ENCODE results near the gene RGS3. TPM values are rescaled to one million over a fixed set of nuclear protein-coding genes. Genes with fewer than 3 reads are reported as not detected.

RGS3 gene
- total RNA-seq, 1 experiment from 2014 or later, result 39.4 TPM

DNA sequence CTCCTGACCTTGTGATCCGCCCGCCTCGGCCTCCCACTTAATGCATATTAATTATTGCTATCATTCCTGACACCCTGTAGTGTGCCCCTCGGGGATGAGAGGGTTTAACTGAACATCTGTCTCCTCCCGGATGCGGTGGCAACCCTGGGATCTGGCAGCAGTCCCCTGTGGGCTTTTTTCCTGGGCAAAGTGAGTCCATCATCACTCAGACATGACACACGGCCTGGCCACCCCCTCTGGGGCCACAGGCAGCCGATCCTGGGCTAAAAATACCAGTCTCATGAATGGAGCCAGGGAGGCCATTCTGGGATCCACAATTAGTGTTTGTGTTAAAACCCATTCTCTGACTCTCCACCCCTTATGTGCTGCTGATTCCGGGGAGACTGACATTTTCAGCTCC lies 161.2 kb downstream of the RGS3 start:
- Histone ChIP-seq H3K36me3 (ENCODE audit: control insufficient read depth in 1 of 2, insufficient read depth in 2 of 2, low read length in 2 of 2) (no peaks in the 10 kb centered on the region), H3K4me2 (ENCODE audit: low read length) (no peak overlapping the region), H2AFZ (ENCODE audit: low read depth, low read length, poor library complexity, severe bottlenecking) (no peak overlapping the region), H3K9me2 (ENCODE audit: insufficient read depth) (no peaks in the 10 kb centered on the region), H3K79me2 (ENCODE audit: insufficient read depth, low read length) (no peaks in the 10 kb centered on the region), H3K9ac (ENCODE audit: low read length) (no peak overlapping the region), H4K20me1 (ENCODE audit: insufficient read depth) (no peaks in the 10 kb centered on the region), H3K27me3 (ENCODE audit: insufficient read depth, low read length) (no peaks in the 10 kb centered on the region), H3K4me1 (ENCODE audit: control insufficient read depth in 1 of 2, insufficient read depth in 2 of 2, low read length in 2 of 2) (peaks cover 38 to 41% of the 10 kb centered on the region in 2 experiments), H3K4me3 (replicated peaks in 1 of 2; ENCODE audit: low read depth in 1 of 2, low read length in 2 of 2) (no peak overlapping the region), H3K27ac (ENCODE audit: low read depth, low read length) (no peak overlapping the region), H3K9me3 (ENCODE audit: control insufficient read depth in 1 of 2, insufficient read depth in 1 of 2, low read depth in 1 of 2, low read length in 2 of 2) (no peaks in the 10 kb centered on the region)
- CTCF ChIA-PET, result no interaction called here
- no peak for TF ChIP-seq CEBPB (IDR thresholded peaks at IDR 0.05; ENCODE audit: low read depth)
- TF ChIP-seq POLR2AphosphoS5 (IDR thresholded peaks at IDR 0.05; ENCODE audit: low read depth, low read length), result no peak
- TF ChIP-seq EZH2phosphoT487 (IDR thresholded peaks at IDR 0.05; ENCODE audit: borderline replicate concordance), result no peak
- TF ChIP-seq EZH2 (IDR thresholded peaks at IDR 0.05), result no peak
- TF ChIP-seq ZFX (IDR thresholded peaks at IDR 0.05), result no peak
- no peak for TF ChIP-seq ELF1 (IDR thresholded peaks at IDR 0.05; ENCODE audit: borderline replicate concordance, low read depth)
- DNase-seq (ENCODE audit: low read depth, low spot score), result no peak
- no peak for ATAC-seq
- RAD21 ChIA-PET (ENCODE audit: low non-redundant PET in 1 of 2, low total read pairs in 2 of 2, uncharacterized antibody in 2 of 2, unreplicated experiment in 2 of 2), result no interaction called here
- POLR2A ChIA-PET, result no interaction called here
- intact Hi-C loops (cut with micrococcal nuclease), result no loop called here
- no TSS peak for BruUV-seq (replicated peaks)

DNA sequence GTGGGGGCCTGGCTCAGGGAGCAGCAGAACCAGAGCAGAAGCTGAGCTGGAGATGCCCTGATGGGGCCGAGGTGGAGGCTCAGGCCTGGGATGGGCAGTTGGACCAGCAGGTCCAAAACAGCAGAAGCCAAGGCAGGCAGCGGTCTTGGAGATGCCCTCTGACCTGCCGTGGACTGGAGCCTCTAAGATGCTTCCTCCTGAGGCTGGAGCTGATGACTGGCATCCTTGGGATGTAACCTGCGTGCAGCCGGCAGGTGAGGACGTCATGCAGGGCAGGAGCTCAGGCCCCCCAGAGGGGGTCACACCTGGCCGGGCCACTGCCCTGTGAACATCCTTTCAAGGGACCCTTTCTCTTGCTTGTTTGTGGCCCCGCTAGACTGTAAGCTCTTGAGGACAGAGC lies 162.0 kb downstream of the RGS3 start:
- Histone ChIP-seq H3K79me2 (ENCODE audit: insufficient read depth, low read length) (no peaks in the 10 kb centered on the region), H2AFZ (ENCODE audit: low read depth, low read length, poor library complexity, severe bottlenecking) (no peak overlapping the region), H3K9me3 (ENCODE audit: control insufficient read depth in 1 of 2, insufficient read depth in 1 of 2, low read depth in 1 of 2, low read length in 2 of 2) (no peaks in the 10 kb centered on the region), H3K4me1 (ENCODE audit: control insufficient read depth in 1 of 2, insufficient read depth in 2 of 2, low read length in 2 of 2) (peaks cover 30 to 34% of the 10 kb centered on the region in 2 experiments), H3K4me3 (replicated peaks in 1 of 2; ENCODE audit: low read depth in 1 of 2, low read length in 2 of 2) (no peak overlapping the region), H3K27ac (ENCODE audit: low read depth, low read length) (no peak overlapping the region), H3K27me3 (ENCODE audit: insufficient read depth, low read length) (no peaks in the 10 kb centered on the region), H3K4me2 (ENCODE audit: low read length) (no peak overlapping the region), H3K9me2 (ENCODE audit: insufficient read depth) (no peaks in the 10 kb centered on the region), H4K20me1 (ENCODE audit: insufficient read depth) (no peaks in the 10 kb centered on the region), H3K9ac (ENCODE audit: low read length) (no peak overlapping the region), H3K36me3 (ENCODE audit: control insufficient read depth in 1 of 2, insufficient read depth in 2 of 2, low read length in 2 of 2) (no peaks in the 10 kb centered on the region)
- no TSS peak for BruUV-seq (replicated peaks)
- ChIA-PET RAD21 (ENCODE audit: low non-redundant PET in 1 of 2, low total read pairs in 2 of 2, uncharacterized antibody in 2 of 2, unreplicated experiment in 2 of 2) (no interaction called here), CTCF (no interaction called here), POLR2A (no interaction called here)
- DNase-seq (ENCODE audit: low read depth, low spot score) (no peak), ATAC-seq (no peak)
- TF ChIP-seq JUND (IDR thresholded peaks at IDR 0.05) (no peak), EZH2 (IDR thresholded peaks at IDR 0.05) (no peak), EZH2phosphoT487 (IDR thresholded peaks at IDR 0.05; ENCODE audit: borderline replicate concordance) (no peak), CBX3 (IDR thresholded peaks at IDR 0.05; ENCODE audit: low read depth) (no peak), ZNF274 (IDR thresholded peaks at IDR 0.05; ENCODE audit: low read depth, low read length) (no peak), EGR1 (IDR thresholded peaks at IDR 0.05; ENCODE audit: low read depth) (no peak), SRF (IDR thresholded peaks at IDR 0.05; ENCODE audit: low read depth) (no peak), YY1 (IDR thresholded peaks at IDR 0.05; ENCODE audit: extremely low read depth, insufficient replicate concordance, low read depth, low read length) (no peak), ELF1 (IDR thresholded peaks at IDR 0.05; ENCODE audit: borderline replicate concordance, low read depth) (no peak), POLR2AphosphoS5 (IDR thresholded peaks at IDR 0.05; ENCODE audit: low read depth, low read length) (no peak), ZFX (IDR thresholded peaks at IDR 0.05) (no peak)
- intact Hi-C loops (cut with micrococcal nuclease), result no loop called here
